HG03575 (cell line): ENCODE data around the gene ECE1.

Source experiments
- ATAC-seq: cut with Tn5 transposase; IDR thresholded peaks from one replicate; pipeline ENCODE4 v1.9.1; 2021; ENCODE audit not compliant: unreplicated experiment, insufficient number of reproducible peaks, low FRiP score; ENCODE audit errors: extremely low read depth

The ECE1 gene

DNA sequence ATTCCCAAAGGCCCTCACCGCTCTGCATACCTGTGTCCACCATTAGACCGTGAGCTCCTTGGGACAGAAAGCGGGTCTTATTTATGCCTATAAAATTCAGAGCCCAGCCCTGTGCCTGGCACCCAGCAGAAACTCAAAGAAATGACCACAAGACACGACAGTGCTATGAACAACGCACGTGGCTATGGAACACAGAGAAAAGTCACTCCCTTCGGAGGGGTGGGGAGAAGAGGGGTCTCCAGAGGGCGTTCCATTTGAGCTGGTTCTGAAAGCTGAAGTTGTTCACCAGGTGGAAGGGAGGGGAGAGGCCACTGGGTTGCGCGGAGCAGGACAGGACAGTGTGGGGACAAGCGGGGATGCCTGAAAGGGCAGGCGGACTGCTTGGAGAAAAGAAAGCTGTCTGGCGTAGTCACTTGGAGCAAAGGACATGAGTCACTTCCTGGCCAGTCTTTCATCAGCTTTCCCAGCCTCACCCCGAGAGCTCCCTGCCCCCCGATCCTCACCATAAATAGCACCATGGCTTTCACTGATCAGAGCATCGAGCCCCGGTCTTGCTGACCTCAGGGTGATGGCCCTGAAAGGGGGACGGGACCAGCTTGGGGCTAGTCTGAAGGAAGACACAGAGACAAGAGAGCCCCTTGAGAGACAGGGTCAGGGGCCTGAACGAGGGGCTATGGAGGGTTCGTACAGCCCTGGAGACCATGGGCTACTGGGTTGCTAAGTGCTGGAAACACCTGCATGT is 28.5 kb downstream of the ECE1 start:
- ATAC-seq = no peak

DNA sequence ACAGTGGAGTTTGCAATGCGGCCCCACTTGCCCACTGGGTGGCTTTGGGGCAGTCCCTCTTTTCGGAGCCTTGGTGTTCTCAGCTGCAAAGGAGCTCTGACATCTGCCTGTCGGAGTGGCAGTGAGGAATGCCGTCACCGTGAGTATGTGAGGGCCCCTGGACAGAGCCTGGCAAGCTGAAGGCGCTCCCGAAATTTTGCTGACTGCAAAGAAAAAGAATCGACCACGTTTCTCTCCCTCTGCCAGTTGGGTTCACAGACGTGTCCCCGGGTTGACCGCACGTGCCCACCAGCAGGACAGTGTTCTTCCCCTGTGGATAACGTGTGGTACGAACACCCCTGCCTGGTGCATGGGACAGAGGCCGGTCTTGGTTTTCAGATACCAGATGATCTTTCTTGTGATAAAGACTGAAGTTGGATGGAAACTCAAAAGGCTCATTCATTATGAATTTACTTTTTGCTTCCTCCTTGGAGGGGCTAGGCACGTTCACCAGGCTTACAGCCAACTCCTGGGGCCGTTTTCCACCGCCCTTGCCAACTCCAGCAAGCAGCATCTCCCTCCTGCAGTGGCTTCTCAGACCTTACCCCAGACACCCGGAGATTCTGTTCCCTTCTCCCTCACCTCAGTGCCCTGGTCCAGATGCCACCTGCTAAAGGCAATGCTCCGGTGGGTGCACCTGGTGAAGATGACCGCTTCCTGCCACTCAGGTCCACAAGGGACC is 29.7 kb downstream of the ECE1 start:
- ATAC-seq = no peak

DNA sequence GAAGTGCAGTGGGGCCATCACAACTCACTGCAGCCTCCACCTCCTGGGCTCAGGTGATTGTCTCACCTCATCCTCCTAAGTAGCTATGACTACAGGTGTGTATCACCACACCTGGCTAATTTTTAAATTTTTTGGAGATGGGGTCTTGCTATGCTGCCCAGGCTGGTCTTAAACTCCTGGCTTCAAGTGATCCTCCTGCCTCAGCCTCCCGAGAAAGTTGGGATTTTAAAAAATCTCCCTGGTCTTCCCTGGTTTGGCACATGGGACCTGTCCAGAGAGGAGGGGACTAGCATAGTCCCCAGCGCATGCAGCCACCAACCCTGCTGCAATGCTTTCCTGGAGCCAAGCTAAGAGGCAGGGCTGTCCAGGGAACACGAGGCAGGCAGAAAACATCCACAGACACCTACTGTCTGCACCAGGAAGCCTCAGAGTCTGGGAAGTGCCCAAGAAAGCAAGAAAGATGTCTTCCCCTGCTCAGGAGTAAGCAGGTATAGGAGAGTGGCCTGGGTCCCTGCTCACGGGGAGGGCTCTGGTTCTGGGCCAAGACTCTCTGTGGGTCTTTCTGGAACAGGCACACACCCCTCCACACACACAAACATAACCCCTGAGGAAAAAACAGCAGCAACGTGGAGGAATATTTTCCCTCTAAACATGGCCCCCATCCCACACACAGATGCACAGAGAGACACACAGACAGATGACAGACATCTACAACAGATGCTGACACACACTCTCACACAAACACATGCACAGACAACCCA is 30.8 kb downstream of the ECE1 start:
- no peak for ATAC-seq

DNA sequence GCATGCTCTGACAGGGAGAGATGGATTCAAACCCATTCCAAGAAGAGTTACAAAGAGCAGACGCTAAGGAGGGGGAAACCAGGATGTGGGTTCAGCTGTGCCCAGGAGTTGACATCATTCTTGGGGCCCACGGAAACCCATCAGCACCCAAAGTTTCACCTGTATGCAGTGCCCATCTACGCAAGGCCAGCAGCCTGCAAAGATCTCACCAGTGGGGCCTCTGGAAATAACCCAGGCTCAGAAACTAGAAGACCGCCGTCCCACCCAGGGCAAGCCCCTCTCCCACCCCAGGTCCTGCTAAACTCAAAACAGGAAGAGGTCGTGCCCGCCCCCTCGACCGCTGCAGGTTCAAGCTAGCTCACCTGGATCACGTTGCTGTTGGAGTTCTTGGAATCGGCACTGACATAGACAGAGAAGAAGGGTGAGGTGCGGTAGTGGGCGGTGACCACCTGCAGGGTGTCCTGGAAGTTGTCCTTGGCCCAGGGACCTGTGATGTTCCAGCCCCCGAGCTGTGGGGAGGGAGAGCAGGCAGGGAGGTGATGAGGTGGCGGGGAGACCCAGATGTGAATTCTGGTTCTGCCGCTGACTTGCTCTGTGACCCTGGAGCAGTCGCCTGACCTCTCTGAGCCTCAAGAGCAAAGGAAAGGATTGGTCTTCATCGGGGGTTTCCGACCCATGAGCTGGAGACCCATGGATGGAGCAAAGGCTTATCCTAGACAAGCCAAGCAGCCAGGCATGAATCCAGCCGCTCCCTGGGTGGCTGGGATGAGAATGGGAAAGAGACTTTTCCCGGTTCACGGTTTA is 31.7 kb downstream of the ECE1 start:
- no peak for ATAC-seq

DNA sequence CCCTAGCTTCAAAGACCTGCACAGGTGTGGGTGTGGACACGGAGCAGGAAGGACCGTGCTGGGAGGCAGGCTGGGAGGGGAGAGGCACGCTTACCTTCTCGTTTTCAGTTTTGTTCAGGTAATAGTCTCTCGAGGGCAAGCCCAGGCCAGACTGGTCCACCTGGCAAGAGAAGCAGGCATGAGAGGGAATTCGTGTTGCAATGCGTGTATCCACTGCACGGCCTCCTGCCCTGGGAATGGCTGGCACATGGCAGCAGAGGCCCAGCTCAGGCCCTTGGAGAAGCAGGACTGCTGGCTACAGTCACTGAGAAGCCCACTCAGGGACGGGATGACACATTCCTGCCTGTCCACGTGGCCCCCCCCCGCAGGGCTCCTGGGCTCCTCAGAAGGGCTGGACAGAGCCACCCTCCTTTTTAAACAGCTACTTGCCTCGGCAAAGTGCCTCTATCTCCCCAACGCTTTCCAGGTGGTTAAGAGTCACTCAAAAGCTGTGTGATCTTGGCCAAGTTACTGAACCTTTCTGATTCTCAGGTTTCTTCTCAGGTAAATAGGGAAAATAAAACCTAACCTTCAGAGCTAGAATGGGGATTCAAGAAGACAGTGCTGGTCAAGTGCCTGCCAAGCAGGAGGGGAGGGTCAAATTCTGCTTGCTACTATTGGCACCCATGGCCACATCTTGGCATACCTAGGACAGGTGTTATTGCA is 32.7 kb downstream of the ECE1 start:
- ATAC-seq = no peak

DNA sequence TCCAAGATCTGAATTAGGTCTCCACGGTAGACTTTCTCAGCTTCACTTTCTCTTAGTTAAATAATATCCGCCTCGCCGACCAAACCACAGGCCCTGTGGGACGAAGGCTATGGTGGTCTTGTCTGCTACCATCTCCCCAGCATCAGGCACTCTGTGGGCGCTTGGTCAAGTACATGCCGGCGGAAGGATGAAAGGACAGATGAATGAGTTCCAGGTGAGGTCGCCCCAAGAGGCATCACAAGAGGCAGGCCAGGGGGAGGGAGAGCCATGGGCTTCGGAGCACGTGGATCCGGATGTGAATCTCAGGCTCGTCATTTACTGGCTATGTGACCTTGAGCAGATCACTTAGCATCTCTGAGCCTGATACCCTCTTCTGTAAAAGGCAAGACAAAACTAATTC is 33.5 kb downstream of the ECE1 start:
- ATAC-seq = no peak

DNA sequence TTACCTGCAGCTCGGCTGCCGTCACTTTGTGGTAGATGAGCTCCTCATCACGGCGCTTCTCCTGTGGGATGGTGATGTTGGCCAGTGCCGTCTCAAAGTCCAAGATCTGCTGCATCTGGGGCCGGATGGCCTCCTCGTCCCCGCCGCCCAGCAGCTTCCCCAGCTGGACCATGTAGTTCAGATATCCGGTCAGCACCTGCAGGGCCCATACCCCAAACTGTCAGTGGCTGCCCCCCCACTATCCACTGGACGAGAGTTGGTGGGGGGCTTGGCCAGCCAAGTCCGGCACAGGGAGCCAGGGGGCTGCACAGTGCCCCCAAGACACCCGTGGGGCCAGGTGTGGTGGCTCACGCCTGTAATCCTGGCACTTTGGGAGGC is 34.3 kb downstream of the ECE1 start:
- ATAC-seq = no peak

DNA sequence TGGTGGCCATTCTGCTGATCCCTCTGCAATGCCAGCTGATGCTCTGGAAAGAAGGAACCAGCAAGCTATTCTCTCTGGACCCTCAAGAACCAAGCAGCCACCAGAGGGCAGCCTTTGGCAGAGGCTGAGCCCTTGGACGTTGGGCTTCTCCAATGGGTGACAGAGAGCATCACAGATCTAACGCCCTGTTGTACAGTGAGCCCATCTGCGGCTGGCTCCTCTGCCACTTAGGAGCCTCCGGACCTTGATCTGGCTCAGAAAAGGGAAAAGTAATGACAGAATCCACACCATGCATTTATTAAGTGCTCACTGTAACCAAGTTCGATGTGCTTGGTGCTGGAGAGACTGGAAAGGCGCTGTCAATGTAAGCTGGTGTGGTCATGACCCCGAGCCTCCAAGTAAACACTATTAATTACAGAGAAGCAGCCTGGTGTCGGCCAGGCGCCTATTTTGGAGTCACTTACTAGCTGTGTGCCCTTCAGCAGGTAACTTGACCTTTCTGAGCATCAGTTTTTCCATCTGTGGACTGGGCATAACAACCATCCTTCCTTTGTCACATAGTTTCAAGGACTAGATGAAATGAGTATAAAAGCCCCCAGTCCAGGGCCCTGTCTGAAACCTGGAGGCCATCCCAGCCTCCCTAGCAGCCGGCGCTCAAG is 34.9 kb downstream of the ECE1 start:
- no peak for ATAC-seq

DNA sequence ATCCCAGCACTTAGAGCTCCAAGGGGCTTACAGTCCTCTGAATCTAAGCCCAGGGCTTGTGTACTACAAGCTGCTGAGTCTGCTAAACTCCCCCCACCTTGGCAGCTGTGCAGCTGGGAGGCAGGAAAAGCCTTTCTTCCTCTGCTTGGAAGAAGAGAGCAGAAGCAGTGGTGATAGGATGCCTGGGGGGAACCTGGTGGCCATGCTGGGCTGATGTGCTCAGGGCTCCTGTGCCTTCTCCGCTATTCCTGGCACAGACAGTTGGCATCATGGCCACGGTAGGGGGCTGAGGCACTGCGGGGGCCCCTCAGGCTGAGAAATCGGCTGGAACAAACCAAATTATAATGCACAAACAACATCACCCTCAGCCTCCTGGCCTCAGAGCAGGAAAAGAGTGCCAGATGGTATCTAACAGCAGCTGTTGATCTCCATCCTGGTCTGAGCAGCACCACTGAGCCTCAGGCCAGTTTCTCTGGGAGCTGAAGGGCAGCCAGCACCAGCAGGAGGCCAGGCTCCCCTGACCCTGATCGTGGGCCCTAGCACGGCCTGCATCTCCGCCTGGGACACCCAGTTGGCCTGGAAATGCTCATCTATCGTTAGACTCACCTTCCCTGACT is 35.8 kb downstream of the ECE1 start:
- ATAC-seq = no peak

DNA sequence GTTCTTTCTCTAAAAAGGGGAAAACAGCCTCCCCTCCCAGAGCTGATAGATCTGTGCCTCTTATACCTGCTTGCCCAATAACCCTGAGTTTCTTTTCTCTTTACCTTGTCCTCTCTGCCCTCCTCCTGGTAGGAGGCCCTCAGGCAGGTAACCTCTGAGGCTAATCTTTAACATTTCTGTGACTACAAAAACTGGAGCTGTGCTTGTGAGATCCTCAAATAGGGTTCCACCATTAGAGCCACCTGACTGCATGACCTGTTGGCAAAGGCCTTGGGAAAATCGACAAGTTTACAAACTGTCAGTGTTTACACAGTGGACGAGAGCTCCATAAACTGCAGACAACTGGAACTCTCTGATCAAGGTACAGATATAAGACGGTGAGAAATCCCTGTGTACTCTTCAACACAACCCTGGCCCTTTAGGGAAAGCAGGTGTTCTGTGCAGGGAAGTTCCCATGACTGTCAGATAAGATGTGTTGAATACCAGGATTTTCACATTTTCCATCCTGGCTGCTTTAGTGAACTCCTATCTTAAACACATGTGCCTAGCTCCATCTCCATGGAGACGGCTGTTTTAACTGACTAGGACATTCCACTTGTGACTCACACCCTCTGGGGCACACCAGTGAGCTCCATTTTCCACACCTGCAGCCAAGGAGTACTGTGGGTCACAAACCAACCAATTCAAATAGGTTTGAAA is 38.3 kb downstream of the ECE1 start:
- no peak for ATAC-seq

DNA sequence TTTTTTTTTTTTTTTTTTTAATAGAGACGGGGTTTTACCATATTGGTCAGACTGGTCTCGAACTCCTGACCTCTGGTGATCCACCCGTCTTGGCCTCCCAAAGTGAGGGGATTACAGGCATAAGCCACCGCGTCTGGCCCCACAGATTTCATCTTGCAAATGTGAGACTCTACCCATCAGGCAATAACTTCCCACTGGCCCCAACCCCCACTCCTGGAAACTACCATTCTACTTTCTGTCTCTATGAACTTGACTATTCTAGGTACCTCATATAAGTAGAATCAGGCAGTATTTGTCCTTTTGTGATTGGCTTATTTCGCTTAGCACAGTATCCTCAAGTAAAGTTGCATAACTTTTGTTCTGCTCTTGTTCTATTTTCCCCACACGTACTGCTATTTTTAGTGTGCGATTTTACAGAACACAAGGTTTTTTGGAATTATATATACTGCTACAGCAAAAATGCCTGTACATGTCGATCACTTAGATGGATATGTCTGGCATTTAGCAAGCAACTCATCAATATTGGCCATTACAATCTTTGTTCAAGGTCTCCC is 40.2 kb downstream of the ECE1 start:
- no peak for ATAC-seq

DNA sequence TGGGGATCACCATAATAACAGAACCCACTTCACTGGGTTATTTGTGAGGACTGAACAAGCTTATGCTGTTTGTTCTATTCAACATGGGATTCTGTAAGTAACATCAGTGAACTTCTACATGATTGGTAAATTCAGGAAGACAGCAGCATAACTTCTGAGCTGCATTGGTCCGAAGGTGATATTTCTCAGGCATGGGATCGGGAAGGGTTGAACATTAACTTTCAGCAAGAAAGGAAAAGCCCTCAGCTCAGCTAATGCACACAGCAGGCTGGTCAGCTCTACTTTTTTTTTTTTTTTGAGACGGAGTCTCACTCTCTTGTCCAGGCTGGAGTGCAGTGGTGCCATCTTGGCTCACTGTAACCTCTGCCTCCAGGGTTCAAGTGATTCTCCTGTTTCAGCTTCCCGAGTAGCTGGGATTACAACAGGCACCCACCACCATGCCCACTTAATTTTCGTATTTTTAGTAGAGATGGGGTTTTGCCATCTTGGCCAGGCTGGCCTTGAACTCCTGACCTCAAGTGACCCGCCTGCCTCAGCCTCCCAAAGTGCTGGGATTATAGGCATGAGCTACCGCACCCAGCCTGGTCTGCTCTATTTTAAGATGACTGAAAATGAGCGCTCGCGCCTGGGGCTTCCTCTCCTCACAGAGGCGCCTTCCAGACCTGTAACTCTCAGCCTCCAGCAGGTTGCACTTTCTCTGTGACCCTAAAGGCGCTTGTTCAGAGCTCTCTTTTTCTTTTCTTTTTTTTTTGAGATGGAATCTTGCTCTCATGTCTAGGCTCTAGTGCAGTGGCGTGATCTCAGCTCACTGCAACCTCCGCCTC is 42.2 kb downstream of the ECE1 start:
- no peak for ATAC-seq

DNA sequence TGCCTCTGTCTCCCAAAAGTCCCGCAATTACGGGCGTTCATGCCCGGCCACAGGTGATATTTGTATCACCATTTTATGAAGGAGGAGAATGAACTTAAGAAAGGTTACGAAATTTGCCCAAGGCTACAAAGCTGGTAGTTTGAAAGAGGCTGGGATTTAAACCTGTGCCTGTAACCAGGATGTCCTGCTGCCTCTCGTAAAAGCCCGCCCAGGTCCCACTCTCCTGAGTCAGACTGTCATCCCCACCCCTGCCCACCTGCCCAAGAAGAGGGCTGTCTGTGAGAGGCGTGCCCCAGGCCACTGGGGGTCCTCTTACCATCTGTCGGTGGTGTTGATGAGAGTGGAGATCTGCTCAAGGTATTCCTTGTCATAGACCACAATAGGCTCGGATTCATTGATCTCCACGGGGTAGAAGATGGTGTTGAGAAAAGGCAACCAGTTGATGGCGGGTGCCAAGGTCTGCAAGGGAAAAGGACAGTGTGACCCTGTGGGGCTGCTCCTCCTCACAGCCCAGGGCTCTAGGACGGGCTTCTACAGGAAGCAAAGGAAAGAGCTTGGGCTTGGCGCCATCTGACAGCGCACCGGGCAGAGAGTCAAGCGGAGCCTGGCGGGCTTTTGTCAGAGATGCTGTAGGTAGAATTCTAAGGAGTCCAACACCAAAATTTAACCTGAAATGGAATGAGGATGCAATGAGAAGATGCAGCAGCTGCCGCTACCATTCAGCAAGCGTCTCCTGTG is 43.2 kb downstream of the ECE1 start:
- ATAC-seq = no peak

DNA sequence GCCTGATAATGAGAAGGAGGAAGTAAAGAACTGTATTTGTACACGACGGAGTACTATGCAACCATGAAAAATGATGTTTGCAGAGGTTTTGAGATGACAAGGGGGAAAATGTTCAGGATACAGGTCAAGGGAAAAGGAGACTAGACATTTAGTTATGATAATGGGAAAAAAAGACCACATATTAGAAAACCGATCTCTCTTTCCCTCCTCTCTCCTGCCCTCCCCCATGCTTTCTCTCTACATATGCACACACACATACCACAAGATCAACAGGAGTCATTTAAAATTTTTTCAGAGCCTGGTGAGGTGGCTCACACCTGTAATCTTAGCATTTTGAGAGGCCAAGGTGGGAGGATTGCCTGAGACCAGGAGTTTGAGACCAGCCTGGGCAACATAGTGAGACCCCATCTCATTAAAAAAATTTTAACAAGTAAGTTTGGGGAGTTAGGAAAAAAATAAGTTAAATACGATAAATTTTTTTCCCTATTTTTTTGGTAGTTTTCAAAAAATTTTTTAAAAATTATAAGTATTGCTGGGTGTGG is 44.5 kb downstream of the ECE1 start:
- no peak for ATAC-seq

DNA sequence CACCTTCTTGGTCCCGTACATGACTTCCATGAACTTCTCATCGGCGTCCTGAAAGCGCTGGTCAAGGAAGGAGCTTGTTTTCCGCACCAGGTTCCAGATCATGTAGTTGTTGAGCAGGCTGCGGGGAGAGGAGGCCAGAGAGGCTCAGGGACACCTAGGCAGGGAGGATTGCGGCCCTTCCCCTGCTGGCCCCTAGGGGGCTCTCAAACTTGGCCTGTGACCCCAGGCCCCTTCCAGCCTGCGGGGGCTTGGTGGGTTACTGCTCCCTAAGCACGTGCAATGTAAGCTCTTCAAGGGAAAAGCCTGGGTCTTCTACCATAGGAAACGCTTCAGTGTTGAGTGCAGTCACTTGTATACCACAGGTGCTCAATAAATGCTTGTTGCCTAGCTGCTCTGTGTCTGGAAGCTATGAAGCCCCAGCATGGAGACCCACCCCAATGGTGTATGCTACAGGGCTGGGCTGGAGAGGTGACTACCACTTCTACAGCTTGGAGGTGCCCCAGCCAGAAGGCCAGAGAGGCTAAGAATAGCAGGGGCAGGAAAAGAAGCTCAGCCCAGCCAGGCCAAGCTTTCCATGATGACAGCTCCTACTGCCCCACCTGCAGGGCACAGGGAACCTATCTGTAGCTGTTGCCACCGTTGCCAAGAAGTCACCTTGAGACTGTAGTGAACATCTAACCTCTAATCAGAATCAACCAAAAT is 45.1 kb downstream of the ECE1 start:
- no peak for ATAC-seq
